Measurements from ENCODE around the gene LTB.

DNA sequence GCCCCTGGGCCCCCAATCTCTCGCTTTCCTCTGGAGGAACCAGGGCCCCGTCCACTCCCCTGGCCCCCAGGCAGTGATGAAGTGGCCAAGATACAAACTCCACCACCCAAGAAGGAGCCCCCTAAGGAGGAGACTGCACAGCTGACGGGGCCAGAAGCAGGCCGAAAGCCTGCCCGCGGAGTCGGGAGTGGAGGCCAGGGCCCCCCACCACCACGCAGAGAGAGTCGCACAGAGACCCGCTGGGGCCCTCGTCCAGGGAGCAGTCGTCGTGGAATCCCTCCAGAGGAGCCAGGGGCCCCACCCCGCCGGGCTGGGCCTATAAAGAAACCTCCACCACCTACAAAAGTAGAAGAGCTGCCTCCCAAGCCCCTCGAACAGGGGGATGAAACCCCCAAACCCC, 49.0 kb upstream of the LTB start:
- TF ChIP-seq, protein P1, sequence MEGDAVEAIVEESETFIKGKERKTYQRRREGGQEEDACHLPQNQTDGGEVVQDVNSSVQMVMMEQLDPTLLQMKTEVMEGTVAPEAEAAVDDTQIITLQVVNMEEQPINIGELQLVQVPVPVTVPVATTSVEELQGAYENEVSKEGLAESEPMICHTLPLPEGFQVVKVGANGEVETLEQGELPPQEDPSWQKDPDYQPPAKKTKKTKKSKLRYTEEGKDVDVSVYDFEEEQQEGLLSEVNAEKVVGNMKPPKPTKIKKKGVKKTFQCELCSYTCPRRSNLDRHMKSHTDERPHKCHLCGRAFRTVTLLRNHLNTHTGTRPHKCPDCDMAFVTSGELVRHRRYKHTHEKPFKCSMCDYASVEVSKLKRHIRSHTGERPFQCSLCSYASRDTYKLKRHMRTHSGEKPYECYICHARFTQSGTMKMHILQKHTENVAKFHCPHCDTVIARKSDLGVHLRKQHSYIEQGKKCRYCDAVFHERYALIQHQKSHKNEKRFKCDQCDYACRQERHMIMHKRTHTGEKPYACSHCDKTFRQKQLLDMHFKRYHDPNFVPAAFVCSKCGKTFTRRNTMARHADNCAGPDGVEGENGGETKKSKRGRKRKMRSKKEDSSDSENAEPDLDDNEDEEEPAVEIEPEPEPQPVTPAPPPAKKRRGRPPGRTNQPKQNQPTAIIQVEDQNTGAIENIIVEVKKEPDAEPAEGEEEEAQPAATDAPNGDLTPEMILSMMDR (conservative IDR thresholded peaks at IDR 0.05; ENCODE audit: low read depth, low read length) = no peak
- no peak for TF ChIP-seq POLR2A (IDR thresholded peaks at IDR 0.05; ENCODE audit: low read depth, low read length)
- TF ChIP-seq MAFK (IDR thresholded peaks at IDR 0.05; ENCODE audit: low read depth, low read length) = no peak
- no peak for TF ChIP-seq USF2 (IDR thresholded peaks at IDR 0.05; ENCODE audit: low read depth, low read length)
- no peak for TF ChIP-seq NFE2L2 (IDR thresholded peaks at IDR 0.05; ENCODE audit: low read depth, low read length)
- TF ChIP-seq RAD21 (IDR thresholded peaks at IDR 0.05; ENCODE audit: low read length) = no peak
- no peak for TF ChIP-seq BHLHE40 (IDR thresholded peaks at IDR 0.05; ENCODE audit: low read depth, low read length)
- no peak for TF ChIP-seq RFX5 (IDR thresholded peaks at IDR 0.05; ENCODE audit: low read depth, low read length)
